ENCODE data around the gene COLEC12.

DNA sequence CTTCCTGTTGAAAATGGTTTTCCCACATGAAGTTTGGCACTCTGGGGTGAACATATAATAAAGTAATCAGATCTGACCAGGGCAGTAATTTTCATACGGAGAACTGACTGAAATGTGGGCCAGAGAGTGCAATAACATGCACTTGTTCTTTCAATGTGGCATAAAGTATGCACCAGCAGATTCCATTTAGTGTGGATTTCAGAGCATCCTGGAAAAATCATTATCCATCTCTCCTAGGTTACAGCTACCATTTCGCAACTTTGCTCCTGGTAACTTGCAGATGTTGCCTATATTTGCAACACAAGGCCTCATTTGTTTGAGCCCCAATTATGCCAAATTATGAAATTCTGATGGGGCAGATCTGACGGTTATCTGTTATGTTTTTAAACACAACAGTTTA, 55.4 kb downstream of the COLEC12 start:
- TF ChIP-seq, protein P1, sequence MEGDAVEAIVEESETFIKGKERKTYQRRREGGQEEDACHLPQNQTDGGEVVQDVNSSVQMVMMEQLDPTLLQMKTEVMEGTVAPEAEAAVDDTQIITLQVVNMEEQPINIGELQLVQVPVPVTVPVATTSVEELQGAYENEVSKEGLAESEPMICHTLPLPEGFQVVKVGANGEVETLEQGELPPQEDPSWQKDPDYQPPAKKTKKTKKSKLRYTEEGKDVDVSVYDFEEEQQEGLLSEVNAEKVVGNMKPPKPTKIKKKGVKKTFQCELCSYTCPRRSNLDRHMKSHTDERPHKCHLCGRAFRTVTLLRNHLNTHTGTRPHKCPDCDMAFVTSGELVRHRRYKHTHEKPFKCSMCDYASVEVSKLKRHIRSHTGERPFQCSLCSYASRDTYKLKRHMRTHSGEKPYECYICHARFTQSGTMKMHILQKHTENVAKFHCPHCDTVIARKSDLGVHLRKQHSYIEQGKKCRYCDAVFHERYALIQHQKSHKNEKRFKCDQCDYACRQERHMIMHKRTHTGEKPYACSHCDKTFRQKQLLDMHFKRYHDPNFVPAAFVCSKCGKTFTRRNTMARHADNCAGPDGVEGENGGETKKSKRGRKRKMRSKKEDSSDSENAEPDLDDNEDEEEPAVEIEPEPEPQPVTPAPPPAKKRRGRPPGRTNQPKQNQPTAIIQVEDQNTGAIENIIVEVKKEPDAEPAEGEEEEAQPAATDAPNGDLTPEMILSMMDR (IDR thresholded peaks at IDR 0.05; ENCODE audit: poor library complexity): no peak
- TF ChIP-seq EZH2 (IDR thresholded peaks at IDR 0.05; ENCODE audit: borderline replicate concordance) (no peak), EZH2phosphoT487 (IDR thresholded peaks at IDR 0.05; ENCODE audit: low read depth, severe bottlenecking, unreplicated experiment) (no peak)
